Epithelial cell of esophagus (primary cell): ENCODE measurements around the gene ZNF282.

Source experiments
- DNase-seq: peaks from one replicate; pipeline ENCODE4 v3.0.0; 2010; ENCODE audit warnings: low read depth
- H3K4me3 ChIP-seq: 2 replicates; pipeline ENCODE4 v1.5.1; 2011; ENCODE audit warnings: mild to moderate bottlenecking, low read length, control low read depth
- CTCF ChIP-seq: IDR thresholded peaks from 2 replicates; pipeline ENCODE4 v1.5.1; 2011; ENCODE audit warnings: low read depth, mild to moderate bottlenecking, low read length, control low read depth, inconsistent platforms; ENCODE audit not compliant: insufficient read depth; ENCODE audit errors: missing control alignments

Gene ZNF282

DNA sequence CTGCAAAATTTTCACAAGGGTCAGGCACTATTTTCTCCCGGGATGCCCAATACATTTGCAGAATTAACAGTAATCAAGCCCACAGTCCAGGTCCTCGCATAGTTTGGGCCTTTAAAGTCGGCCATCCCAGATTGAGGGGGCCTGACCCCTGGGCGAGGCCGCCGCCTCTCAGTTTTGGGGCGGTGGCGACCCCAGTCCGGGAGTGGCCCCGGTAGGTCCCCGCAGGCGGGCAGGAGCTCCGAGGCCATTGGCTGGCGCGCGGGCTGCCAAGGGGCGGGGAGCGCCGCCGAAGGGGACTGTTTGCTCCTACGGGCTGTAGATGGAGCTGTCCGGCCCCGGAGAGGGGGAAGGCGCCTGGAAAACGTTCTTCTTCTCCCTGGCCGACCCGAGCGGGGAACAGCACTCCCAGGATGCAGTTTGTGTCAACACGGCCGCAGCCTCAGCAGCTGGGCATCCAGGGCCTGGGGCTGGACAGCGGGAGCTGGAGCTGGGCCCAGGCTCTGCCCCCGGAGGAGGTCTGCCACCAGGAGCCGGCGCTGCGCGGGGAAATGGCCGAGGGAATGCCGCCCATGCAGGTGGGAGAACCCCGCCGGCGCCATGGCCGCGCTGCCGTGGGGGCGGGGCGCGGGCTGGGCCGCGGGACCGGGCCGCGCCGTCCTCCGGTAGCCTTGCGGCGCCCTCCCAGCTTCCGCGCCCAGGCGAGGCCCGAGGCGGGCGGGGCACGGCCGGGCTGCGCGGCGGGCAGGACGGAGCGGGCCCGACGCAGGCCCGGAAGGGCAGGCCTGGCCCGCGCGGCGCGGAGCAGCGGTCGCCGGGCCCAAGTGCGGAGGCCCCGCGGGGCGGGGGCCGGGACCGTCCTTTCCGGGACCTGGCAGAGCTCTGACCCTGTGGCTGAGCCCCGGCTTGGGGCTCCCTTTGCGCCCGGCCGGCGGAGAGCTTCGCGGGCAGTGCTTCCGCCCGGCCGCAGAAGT, at the start of gene ZNF282:
Gene ZNF282 (plus strand): TSS at position 367 of the 971 bp plus-strand sequence. CDS start 44 bp downstream, at position 411.
- H3K4me3 ChIP-seq, result peak within 1 kb of the TSS; percentile 84
- peak; percentile 65 for TF ChIP-seq CTCF
- peak; percentile 88 for DNase-seq

DNA sequence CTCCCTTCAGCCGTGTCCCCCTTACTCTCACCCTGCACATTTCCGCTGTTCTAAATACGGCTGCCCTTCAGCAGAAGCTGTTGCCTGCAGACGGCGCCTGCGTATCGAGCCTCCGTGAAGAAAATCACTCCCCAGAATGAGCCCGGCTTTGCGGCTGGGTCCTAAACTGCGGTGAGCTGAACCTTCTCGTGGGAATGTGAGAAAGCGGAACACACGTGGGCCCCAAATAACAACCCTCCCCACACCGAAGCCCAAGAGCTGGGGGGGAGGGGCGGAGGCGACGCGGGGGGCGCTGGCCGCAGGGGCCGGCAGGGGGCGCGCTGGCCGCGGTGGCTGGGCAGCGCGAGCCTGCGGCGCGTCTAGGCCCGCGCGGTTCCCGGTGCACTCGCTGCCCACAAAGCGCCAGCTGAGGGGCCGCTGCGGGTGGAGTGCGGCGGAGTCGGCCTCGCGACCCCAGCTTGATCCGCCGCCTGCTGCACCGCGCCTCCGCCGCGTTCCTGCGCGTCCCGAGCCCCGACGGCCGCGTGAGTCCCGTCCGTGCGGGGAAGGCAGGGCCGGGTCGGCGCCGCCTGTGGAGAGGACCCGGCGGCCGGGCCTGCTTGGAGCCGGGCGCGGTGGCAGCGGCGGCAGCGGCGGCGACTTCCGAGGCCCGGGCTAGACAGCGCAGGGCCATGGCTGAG, 48.1 kb upstream of the ZNF282 start, which contains the start of gene ZNF398:
Gene ZNF398 (plus strand): TSS at position 382 of the 680 bp plus-strand sequence. CDS start 290 bp downstream, at position 672.
- TF ChIP-seq CTCF, result peak; percentile 28
- peak; percentile 79 for DNase-seq
- H3K4me3 ChIP-seq, result peak within 1 kb of the TSS; percentile 73

DNA sequence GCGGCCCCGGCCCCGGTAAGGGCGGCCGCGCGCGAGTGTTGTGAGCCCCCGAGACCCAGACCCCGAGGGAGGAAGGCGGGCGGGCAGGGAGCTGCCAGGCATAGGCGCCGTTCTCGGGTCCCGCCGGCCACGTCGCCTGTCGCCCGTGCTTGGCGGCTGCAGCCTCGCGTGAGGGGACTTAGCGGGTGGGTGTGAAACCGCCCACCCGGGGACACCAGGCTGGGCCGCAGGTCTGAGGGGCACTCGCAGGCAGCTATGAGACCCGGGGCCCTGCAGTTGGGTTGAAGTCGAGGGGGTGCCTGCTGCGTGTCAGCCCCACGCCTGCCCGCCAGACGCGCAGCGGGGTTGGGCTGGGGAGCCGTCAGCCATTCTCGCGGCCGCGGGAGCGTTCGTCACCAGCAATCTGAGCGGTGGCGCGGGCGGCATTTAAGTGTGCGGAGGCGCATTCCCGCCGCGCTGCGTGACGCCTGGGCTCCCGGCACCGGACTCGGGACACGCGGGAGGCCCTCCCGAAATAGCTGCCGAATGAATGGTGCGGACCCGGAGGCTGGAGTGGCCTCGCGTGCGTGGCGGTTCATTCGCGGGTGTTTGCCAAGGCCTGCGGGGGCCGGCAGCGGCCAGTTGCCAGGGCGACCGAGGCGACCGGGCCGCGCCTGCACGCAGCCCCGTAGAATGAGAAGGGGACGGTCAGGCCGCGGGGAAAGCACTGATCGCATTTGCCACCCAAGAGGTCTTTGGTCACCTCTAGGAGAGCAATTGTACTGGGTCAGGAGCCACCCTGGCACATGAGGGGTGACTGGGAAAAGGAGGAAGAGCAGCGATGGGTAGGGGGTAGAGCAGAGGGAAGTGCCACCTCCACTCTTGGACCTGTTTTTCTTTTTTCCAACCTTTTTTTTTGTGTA, 47.3 kb upstream of the ZNF282 start:
- TF ChIP-seq CTCF, result no peak
- DNase-seq, result peak; percentile 72
- H3K4me3 ChIP-seq, result peak overlapping the region; percentile 73

DNA sequence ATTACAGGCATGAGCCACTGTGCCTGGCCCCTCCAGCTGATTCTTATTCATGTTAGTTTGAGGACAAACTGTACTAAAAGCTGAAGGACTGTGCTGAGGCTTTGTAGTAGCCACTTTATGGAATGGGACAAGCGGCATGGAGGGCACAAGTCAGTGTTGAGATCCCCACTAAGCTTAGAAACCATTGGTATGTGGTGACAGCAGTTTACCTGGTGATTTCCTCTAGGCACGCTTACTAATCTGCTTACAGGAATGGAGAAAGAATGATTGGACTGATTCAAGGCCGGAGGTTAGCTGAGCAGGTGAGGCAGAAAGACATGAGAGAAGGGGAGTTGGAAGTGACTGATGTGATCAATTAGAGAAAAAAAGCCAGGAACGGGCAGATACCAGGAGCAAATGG, 44.4 kb upstream of the ZNF282 start:
- H3K4me3 ChIP-seq, result no peak overlapping the region
- TF ChIP-seq CTCF, result no peak

GRCh38 chr7:149153346-149153745, 42.0 kb upstream of the ZNF282 start:
- no peak for DNase-seq
- TF ChIP-seq CTCF, result no peak

More for the DNA sequence above, 44.4 kb upstream of the ZNF282 start:
- DNase-seq, result no peak

GRCh38 chr7:149154056-149154455, 41.3 kb upstream of the ZNF282 start:
- TF ChIP-seq CTCF, result no peak
- DNase-seq, result no peak
- no peak overlapping the region for H3K4me3 ChIP-seq

More at GRCh38 chr7:149153346-149153745, 42.0 kb upstream of the ZNF282 start:
- no peak overlapping the region for H3K4me3 ChIP-seq
